HG03196 (cell line): Measurements from ENCODE around the gene GPR55.

Experiments used
- ATAC-seq: cut with Tn5 transposase; IDR thresholded peaks from one replicate; pipeline ENCODE4 v1.9.1; 2021; ENCODE audit not compliant: unreplicated experiment

The GPR55 gene

DNA sequence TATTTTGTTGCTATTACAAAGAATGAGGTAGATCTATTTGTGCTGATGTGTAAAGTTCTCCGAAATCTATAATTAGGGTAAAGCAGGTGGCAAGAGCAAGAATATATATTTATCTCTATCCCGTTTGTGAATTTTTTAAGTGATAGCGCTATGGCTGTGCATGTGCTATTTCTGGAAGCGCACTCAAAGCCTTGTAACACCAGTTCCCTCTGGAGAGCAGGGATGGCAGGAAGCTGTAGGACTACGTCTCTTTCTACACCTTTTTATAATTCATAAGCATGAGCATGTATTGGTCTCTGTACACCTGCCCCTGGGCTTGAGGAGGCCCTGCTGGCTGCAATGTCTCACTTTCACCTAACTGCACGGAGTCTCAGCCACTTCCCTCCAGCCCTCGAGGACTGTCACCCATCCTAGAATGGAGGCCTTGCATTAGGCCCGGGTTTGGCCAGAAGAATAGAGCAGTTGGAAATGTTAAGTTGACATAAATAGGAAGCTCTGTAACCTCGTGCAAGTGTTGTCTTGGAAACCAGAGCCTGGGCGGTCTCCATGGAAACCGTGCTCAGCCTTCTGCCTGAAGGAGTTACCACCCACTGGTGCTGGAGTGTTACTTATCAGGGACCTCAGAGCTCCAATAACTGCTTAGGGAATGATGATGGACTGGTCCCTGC, 39.4 kb downstream of the GPR55 start:
- no peak for ATAC-seq

DNA sequence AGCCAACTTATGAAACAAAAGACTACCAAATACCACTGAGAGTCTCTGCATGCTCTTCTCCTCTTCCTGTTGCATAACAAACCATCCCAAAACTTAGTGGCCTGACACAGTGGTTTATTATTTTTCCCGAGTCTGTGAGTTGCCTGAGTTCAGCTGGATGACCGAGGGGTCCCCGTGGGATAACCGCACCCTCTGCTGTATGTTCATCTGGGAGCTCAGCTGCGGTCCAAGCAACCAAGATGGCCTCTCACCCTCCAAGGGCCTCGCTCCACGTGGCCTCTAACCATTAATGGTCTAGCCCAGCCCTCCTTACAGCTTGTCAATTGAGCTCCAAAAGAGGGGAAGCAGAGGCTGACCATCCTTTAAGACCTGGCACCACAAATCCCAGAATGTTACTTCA, 43.2 kb downstream of the GPR55 start:
- no peak for ATAC-seq

DNA sequence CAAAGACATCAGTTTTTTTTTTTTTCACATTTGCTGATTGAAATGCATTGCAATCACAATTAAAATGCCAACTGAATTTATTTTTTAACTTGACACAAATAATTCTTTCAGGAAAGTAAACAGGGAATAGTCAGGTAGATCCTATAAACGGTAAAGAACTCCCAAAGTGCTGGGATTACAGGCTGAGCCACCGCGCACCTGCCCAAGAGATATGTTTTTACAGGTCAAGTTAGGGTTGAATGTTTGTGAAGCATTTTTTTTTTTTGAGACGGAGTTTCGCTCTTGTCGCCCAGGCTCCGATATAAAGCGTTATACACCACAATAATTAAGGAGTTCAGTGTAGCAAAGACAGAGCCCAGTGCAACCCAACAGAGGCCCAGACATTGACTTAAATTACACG, 45.2 kb downstream of the GPR55 start:
- no peak for ATAC-seq

DNA sequence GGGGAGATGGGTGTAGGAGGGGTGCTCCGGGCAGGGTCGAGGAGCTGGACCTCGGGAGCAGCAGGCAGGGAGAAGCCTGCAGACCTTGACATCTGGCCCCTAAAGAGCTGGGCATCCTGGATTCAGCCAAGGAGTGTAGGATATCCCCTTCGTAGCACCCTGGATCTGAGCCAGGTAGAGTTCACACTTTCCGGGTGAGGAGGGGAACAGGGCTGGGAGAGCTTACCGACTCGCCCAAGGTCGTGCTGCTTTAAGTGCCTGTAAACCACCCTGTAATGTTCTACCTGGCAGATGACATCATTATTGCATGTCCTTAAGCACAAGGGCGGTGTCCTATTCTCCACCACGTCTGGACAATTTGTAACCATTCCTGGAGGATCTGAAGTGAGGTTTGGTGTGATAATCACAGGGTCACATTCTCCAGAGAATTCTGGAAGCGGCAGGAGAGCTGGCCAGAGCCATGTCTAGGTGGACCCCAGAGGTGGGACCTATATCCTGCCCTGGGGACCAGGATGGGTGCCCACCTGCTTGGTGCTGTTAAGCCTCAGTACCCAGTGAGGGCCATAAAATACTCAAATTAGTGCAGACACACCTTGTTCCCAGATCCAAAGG, 45.7 kb downstream of the GPR55 start:
- ATAC-seq, result no peak

DNA sequence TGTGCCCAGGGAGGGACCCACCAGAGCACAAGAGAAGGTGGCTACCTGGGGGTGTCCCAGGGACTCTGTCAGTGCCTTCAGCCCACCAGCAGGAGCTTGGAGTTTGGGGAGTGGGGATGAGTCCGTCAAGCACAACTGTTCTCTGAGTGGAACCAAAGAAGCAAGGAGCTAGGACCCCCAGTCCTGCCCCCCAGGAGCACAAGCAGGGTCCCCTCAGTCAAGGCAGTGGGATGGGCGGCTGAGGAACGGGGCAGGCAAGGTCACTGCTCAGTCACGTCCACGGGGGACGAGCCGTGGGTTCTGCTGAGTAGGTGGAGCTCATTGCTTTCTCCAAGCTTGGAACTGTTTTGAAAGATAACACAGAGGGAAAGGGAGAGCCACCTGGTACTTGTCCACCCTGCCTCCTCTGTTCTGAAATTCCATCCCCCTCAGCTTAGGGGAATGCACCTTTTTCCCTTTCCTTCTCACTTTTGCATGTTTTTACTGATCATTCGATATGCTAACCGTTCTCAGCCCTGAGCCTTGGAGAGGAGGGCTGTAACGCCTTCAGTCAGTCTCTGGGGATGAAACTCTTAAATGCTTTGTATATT, 46.3 kb downstream of the GPR55 start:
- no peak for ATAC-seq

DNA sequence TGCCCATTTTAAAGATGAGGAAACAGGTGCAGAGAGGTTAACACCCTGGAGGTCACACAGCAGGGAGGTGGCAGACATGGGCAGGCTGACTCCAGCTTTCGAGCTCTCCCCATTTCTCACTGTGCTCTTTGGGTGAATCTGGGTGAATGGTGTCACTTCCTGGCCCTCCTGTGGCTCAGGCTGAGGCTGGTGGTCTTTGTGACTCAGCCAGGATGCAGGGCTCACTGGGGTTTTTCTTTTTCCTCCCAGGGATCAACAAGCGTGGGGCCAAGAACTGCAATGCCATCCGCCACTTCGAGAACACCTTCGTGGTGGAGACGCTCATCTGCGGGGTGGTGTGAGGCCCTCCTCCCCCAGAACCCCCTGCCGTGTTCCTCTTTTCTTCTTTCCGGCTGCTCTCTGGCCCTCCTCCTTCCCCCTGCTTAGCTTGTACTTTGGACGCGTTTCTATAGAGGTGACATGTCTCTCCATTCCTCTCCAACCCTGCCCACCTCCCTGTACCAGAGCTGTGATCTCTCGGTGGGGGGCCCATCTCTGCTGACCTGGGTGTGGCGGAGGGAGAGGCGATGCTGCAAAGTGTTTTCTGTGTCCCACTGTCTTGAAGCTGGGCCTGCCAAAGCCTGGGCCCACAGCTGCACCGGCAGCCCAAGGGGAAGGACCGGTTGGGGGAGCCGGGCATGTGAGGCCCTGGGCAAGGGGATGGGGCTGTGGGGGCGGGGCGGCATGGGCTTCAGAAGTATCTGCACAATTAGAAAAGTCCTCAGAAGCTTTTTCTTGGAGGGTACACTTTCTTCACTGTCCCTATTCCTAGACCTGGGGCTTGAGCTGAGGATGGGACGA, 47.1 kb downstream of the GPR55 start:
- no peak for ATAC-seq

DNA sequence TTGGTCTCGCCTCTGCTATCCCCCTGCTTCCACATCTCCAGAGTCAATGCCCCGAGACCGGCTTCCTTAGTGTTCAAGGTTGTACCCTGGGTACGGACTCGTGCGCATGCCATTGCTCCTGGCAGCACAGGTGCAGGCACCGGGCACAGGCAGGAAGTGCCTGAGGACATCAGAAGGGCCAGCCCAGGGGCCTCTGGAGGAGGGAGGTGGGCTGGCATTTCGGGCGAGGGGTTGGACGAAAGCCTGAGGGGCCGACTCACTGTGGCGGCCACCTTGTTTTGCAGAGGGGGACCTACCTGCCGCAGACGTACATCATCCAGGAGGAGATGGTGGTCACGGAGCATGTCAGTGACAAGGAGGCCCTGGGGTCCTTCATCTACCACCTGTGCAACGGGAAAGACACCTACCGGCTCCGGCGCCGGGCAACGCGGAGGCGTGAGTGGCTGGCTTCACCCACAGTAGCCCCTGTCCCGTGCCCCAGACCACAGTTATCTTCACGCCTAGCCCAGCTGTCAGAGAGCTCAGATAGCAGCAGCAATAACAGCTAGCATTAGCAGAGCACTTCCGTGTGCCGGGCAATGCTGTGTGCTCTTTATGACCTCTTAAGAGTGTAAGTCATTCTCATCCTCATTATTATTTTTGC, 47.8 kb downstream of the GPR55 start:
- no peak for ATAC-seq

DNA sequence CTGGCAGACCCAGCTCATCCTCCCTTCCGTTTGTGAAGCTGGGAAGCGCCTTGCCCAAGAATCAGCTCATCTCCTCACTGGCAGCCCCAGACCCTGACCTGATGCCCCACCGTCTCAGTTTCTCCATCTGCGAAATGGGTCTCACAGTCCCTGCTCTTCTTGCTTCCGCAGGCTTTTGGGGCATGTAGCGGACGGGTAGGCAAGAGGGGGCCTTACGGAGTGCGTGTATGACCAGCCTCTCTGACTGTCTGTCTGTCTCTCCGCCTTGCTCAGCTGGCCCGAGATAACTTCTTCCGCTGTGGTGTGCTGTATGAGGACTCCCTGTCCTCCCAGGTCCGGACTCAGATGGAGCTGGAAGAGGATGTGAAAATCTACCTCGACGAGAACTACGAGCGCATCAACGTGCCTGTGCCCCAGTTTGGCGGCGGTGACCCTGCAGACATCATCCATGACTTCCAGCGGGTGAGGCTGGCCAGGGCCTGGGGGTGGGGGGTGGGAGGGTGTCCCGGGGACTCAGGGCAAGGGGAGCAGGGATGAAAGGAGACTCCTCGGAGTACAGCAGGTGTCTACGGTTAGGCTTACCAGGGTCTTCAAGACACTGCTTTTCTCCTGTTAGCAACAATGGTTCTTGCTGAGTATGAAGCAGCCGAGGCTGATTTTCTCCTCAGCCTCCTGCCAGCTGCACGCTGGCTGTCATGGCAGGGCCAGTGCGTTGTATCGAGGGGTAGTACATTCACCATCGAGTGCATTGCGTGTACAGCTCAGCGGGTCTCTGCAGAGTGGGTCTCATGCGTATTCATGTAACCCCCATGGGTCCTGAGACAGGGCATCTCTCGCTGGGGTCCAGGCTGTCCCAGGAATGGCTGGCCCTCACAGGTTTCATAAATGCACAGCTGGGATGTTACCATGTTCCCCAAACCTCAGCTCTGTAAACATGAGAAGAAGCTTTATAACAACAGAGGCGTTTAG, 49.4 kb downstream of the GPR55 start:
- no peak for ATAC-seq

DNA sequence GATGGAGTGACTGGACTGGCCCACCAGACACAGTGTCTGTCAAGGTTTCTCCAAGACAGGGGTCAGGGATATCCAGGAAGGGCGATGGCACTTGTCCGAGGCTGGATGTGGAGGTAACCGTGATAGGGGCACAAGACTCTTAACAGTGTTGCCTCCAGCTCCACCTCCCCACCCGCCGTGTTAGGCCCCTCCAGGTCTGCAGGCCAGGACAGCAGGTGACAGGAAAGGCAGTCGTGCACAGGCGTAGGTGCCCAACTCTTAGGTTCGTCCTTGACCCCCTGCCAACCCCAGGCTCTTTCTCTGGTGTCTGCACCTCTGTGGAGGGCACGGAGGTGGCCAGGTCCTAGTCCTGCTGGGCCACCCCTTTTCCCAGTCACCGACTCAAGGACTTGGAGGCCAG, 50.2 kb downstream of the GPR55 start:
- no peak for ATAC-seq

DNA sequence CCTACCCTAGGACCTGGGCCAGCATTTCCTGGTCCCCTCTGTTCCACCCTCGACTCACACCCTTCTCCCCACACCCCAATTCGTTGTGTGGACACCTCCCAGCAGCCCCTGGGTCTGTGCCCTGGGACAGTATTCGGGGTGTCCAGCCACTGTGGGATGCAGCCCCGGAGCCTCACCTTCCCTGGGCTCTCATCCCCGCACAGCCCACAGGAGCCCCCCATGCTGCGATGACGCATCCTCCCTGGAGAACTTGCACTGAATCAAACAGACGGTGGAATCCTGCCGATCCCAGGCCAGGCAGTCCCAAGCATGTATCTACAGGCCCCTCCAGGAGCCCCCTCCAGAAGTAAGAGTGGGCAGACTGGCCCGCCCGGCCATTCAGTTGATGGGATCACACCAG, 50.6 kb downstream of the GPR55 start:
- ATAC-seq, result no peak

DNA sequence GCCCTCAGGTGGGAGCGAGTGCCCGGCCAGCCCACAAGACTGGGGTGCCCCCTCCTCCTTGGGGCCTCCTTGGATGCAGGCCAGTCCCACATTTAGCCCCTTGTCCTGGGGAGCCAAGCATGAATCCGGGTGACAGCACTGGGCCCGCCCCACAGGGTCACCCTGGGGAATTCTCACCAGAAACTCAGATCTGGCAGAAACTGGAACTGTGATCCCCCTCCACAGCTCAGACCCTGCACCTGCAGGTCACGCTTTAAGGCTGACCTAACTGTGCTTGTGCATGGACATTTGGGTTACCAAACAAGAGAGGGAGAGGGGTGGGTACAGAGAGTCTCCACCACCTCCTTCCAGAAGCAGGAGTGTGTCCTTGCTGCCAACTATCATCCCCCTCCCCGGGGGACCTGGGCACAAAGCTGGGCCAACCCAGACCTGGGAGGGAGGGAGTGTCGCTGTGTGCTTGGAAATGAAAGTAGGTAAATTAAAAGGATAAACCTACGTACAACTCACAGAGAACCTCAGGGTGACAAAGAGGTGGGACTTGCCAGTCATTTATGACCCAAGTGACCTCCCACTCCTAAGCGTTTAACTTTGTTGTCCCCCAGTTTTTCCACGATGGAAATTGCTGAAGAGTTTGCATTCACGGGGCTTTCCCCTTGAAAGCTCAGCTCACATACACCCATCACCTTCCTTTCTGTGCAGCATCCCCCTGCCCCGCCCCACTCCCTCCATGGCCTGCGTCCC, 51.2 kb downstream of the GPR55 start:
- peak; percentile 67 for ATAC-seq

DNA sequence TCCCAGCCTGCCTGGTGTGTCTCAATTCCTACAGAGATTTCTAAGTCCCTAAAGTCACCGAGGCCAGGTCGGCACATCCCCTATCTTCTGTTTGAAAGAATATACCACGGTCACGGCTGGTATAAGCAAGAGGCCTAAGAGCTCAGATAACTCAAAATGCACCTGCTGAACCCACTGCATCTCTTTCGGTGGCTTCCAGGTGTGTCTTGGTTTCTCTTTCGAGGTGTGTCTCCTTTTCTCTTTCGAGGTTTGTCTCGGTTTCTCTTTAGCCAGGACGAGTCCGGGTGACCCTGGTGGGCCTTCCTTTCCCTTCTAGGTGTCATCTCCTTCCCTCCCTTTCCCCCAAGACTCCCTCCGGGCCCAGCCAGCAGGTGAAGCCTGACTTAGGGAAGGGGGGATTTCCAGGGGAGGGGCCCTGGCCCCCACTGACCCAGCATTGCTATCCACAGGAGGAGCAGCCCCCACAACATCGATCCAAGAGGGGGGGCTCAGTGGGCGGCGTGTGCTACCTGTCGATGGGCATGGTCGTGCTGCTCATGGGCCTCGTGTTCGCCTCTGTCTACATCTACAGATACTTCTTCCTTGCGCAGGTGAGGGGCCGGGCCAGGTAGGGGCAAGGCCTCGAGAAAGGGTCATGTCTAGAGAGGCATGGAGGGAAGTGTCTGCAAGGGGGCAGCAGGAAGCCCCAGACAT, 51.9 kb downstream of the GPR55 start:
- peak; percentile 66 for ATAC-seq

DNA sequence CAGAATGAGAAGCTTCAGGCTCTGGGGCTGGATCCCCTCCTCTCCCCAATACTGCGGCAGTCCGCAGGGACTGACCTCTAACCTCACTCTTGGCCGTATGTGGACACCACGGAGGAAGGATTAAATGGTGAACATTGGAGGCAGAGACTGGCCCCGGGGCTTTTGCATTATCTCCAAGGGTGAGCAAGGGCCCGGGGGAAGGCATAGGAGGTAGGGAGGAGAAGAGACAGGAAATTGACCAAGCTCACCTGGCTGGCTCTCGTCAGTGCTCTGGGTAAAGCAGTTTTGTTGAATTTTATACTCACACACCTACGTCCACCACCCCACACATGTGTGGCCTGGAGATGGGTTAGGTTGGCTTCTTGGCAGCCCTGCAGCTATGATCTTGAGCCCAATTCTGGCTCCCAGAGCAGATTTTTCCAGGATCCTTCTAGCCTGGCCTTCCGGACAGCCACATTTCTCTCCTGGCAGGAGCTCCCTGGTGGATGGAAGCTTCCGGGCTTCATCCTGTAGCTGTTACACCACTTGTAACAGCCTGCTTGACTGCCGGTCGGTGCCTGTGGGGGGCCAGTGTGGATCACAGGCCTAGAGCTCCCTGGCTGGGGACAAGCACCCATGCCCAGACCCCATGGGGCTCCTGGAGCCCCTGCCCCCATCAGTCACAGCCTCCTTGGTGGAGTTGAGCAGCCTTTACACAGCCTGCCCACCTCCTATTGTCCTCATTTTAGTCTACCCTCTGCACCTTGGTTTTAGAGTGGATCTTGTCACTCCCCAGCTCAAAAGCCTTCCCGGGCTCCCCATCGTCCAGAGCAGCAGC, 52.7 kb downstream of the GPR55 start:
- no peak for ATAC-seq

DNA sequence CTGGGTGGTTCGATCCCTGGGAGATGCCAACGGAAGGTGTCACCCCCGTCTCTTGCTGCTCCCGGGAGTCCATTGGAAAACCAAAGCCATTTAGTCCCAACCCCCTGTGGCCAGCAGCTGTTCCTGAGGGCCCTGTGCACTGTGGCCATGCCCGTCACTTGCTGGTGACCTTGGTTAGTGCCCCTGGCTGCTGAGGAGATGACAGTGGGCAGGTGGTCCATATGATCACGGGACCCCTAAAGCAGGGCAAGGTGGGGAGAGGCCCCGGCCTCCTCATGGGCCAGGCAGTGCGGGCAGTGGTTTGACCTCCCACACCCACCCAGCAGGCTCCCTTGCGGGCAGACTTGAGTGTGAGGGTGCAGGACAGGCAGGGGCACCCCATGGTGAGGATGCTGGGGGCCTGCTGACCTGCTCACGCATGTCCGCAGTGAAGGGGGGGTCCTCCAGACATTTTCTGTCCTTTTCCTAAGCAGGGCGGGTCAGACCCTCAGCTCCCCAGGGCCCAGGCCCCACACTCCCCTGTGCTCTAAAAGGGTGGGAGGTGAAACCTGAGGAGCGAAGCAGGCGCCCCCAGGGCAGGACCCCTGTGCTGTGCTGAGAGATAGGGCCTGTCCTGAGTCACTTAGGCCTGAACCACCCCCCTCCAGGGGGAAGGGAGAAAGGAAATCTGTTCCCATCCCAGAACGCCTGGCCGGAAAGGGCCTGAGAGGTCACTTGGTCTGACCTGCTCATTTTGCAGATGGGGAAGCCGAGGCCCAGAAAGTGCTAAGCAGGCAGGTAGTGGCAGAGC, 53.5 kb downstream of the GPR55 start:
- ATAC-seq, result no peak

DNA sequence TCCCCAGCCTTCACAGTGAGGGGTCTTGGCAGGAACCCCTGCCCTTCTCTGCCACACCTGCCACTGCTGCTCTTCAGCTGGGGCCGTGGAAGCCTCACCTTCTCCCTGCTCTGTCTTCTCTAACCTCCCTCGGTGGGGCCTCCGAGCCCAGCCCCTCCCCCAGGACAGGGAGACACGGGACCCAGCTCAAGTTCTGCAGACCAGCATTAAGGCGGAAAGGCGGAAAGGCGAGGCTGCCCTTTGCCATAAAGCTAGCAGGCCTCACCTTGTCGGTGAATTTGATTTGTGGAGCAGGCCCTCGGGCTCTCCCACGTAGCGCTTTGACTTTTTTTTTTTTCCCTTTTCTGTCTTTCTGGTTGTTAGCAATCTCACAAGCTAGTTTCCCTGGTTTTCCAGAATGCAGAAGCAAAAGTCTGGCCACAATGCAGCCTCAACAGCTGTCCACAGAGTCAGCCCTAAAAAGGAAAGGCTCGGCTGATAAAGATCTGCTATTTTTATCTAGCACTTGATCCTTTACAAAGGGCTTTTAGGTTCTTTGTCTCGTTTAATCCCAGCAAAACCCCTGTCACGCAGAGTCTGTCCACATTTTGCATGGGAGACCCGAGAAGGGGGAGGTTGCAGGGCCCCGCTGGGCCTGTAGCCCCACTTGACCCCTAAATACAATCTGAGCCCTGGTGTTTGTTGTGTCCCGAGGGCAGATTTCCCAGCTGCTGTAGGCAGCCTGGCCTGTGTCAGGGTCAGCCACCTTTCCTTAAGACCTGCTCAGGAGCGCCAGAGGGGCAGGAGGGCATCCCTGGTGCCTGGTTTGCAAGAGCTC, 54.3 kb downstream of the GPR55 start:
- ATAC-seq, result no peak

DNA sequence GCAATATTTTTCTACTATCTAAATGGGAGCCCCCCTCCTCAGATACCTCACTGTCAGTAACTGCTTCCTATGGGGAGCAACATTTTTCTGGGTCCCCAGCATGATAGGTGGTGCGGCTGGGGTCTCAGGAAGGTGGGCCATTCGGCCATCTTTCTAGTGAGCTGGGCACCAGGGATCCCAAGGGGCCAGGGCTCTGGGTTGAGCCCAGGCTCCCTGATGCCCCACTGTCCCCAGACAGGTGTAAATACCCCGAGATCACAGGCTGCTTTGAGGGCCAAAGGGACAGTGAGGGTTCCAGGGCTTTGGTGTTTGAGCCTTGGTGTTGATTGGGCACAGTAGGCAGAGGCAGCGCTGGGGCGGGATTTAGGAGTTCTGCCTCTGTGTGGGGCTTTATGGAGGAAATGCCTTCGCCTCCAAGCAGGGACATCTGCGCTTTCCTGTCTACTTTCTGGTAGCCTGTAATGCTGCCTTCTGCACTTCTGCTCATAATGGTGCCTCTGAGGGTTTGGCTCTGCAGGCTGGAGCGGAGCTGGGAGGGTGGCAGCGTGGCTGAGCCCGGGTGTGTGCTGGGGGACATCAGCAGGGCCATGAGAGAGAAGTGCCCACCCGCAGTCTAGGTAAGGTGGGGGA, 55.0 kb downstream of the GPR55 start:
- no peak for ATAC-seq
